ENCODE results near the gene EEPD1.

EEPD1 gene

DNA sequence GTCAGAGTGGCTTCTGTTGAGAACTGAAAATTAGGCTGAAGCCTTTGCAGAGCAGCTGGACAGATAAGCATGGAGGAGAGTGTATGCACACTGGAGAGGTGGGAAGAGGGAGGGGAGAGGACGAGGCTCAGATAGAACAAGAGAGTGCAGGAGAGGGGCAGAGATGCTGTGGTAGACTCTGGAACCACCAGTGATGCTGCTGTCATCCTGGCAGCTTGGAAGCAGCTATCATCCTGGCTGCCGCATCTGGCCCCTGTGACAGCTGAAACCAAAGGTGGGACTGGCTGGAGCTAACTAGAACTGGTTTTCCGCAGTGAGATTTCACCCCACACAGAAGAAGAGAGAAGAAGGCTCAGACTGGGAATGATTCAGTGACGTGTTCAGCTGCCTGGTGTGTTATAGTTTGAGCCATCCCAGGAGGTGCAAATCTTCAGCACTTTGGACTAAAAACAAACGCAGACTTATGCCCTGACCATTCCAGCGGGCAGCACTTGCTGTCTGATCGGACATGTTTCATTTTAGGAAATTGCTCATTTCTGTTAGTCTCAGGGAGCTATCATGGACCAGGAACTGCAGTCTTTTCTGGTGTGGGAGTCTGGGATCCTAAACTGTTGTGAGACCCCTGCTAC is 38.4 kb downstream of the EEPD1 start:
- DNase-seq (ENCODE audit: low read depth), result no peak

DNA sequence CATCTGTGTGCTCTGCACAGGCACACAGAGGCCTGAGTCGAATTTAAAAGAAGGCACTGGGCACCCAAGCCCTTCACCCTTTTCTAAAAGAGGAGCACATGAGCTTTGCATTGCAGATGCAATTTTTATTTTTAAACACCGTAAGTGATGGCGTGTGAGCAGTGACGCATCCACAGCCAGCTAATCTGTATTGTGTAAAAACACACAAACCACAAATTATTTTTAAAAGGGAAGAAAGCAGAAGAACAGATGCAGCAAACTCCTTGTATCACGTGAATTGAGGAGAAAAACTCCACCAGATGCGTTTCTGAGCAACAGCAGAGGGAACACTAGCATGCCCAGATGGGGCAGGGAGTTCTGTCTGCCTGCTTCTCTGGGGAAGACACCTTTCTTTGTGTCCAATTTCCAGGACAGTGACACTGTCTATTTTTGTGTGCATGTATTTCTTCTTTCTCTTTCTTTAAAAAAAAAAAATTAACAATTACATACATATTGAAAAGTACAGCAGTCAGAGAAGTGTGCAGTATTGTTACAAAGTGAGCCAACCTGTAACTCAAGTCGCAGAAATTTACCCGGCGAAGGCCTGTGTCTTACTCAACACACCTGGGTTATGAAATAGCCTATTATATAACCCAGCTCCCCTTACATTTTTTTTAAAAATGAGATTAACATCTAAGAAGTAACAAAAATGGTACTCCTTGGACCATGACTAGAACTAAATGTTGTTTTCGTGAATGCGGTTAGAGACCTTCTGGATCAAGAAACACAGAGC is 39.2 kb downstream of the EEPD1 start:
- DNase-seq (ENCODE audit: low read depth), result no peak

DNA sequence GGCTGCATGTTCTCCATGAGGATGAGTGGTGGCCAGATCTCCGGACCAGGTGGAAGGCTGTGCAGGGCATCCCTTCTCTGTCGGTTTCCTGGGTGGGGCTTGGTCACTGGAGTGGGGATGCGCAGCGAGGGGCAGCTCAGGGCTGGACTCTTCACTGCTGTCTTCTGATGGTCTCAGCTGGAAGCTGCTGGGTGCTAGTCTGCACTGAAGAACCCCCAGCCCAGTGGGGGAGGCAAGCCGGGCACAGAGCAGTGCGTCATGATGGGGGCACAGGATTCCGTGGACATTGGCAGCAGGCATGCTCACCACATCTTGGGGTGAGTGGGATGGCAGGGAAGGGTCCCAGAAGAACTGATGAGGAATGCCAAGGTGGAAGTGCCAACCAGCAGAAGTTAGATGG is 39.8 kb downstream of the EEPD1 start:
- no peak for DNase-seq (ENCODE audit: low read depth)

DNA sequence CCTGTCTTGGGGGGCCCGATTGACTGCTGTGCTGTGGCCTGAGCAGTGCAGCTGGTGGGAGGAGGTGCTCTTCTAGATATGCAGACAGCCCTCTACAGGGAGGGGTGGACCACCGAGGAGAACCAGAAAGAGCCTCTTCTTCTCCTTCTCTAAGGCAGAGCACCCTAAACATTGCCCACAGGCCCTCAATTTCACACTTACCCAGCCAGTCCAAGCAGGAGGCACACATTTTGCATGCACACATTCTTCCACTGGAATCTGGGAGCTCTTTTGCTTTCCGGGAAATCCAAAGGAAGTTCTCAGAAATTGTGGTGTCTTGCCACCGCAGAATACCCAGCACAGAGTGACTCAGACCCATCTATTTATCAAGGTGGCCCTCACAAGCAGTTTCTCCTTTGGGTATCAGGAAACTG is 45.8 kb downstream of the EEPD1 start:
- no peak for DNase-seq (ENCODE audit: low read depth)

DNA sequence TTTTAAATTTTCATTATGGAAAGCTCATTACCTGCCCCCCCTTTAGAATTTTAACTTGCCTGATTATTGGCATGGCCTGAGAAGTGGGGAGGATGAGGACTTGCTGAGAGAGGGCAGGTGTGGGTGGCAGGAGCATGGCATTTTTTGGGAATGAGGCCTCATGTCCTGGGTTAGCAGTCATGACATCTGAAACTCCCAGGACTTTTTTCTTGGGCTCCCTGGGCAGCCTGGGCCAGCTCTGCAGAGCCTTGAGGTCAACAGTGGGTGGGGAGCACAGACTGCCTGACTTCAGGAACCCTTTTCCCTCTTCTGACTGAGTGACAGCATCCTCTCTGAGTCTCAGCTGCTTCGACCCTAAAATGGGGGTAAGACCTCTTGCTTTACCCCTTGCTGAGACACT is 46.3 kb downstream of the EEPD1 start:
- no peak for DNase-seq (ENCODE audit: low read depth)

DNA sequence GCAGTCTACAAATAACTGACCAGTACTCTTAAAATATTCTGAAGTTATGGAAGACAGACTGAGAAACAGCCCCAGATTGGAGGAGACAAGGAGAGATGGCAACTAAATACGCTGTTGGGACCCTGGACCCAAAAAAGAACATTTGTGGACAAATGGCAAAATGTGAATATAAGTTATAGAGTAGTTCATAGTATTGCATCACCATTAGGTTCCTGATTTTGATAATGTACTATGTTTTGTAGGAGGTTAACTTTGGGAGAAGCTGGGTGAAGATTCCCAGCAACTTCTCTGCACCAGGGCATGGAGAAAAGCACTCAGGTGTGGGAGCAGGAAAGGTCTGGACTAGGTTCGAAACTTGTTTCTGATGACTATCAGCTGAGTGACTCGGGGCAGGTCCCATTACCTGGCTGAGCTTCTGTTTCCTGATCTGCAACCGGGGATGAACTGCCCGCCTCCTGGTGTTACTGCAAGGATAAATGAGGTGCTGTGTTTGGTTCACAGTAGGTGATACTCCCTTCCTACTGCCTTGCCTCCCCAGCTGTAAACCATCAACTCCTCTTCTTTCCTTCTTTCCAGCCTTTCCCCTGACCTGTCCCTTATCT is 48.2 kb downstream of the EEPD1 start:
- DNase-seq (ENCODE audit: low read depth), result no peak

DNA sequence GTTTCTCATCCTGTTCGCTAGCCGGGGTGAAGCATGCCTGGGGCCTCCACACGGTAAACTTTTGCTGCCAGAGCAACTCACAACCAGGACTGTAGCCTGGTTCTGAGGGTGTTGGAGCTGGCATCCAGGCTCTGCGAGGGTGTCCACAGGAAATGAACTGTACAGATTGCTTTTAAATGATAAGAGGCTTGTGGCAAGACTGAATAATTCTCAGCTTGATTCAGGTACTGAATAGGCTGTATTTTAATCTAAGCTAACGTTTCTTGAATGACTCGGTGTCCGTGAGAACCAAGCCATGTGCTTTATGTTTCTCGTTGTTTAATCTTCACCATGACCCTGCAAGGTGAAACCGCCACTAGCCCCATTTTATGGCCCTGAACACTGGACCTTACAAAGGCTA is 49.3 kb downstream of the EEPD1 start:
- DNase-seq (ENCODE audit: low read depth), result no peak

DNA sequence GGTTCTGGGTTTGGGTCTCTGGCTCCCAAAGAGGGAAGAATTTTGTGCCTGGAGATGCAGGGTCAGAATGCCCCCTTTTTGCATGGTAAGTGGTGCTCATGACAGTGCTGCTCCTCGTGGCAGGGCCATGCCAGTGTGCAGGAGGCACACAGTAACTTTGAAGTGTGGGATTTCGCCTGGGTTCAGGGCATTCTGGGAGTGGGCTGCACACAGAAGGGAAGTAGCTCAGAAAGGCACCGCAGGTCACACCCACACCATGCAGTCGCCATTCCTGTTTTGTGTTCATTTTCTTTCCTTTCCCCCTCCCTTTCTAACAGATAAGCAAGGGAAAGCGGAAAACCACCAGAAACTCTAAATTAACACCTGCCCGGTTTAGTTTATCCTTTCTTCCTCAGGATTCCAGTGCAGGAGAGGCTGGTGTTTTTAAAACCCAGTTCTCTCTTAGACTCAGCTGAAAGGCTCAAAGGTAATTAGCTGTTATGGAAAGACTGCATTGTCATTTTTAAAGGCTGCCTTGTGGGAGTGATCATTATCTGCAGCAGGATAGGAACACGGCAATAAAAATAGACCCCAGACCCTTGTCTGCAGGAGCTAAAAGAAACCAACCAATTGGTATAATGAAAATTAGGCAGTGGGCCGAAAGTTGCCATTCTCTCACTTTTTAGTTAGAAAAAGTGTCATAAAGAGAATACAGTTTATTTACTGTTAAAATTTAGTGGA is 50.2 kb downstream of the EEPD1 start:
- DNase-seq (ENCODE audit: low read depth), result no peak

DNA sequence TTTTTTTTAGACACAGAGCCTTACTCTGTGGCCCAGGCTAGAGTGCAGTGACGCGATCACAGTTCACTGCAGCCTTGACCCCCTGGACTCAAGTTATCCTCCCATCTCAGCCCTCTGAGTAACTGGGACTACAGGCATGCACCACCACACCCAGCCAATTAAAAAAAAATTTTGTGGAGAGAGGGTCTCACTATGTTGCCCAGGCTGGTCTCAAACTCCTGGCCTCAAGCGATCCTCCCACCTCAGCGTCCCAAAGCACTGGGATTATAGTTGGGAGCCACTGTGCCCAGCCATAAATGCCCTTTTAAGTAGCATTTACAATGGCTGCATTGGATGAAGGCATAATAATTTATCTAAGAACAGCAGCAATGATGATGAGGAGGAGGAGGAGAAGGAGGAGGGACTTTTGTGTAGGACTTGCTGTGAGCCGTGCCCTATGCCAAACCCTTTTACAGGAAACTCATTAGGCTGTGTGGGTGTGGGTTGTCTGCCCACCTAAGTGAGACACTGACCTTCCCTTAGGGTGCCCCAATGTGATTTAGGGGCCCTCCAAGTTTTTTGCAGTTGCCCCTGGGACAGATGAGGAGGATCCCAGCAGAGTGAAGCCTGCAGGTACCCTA is 51.1 kb downstream of the EEPD1 start:
- no peak for DNase-seq (ENCODE audit: low read depth)

DNA sequence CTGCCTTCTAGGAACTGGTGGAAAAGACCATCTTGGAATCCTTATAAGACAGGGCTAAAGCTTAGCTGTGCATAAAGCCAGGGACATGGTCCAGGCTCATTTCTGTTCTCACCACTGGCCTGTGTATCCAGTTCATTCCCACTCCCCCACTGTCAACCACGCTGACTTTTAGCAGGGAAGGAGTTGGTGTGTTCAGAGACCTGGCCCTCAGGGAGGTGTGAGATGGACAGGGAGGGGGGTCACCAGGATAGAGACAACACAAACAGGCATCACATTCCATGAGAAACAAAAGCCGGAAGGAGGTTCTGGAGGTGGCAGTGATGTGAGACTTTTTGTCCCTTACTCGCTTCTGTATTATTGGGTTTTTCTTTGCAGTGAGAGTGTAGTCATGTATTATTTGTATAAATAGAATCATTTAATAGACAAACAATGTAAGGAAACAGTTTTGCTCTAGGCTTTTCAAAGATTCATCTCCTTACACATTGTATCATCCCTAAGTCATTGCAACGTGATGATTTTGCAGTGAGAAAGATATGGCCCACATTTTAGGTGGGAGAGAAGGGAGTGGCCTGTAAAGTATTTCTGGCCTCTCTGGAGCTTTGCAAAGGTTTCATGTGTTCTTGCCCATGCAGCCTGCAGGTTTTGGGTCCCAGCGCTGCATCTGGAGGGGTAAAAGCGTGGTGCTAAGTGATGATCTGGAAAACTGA is 52.0 kb downstream of the EEPD1 start:
- DNase-seq (ENCODE audit: low read depth), result no peak

DNA sequence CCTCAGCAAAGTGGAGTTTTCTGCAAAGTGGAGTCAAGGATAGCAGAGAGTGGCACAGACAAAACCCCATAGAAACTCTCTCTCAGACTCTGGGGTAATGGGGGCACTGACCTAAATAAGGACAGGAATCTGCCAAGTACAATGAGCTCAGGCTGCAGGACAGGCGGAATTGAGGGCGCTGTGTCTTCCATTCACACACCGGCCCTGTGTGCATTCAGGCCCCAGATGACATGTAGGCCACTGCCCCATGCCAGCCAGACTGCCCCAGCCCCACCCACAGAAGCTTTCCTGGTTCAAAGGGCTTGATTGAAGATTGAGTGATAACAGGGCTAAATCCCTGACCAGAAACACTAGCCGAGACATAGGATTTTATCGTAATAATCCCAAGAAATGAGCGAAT is 52.7 kb downstream of the EEPD1 start:
- no peak for DNase-seq (ENCODE audit: low read depth)

DNA sequence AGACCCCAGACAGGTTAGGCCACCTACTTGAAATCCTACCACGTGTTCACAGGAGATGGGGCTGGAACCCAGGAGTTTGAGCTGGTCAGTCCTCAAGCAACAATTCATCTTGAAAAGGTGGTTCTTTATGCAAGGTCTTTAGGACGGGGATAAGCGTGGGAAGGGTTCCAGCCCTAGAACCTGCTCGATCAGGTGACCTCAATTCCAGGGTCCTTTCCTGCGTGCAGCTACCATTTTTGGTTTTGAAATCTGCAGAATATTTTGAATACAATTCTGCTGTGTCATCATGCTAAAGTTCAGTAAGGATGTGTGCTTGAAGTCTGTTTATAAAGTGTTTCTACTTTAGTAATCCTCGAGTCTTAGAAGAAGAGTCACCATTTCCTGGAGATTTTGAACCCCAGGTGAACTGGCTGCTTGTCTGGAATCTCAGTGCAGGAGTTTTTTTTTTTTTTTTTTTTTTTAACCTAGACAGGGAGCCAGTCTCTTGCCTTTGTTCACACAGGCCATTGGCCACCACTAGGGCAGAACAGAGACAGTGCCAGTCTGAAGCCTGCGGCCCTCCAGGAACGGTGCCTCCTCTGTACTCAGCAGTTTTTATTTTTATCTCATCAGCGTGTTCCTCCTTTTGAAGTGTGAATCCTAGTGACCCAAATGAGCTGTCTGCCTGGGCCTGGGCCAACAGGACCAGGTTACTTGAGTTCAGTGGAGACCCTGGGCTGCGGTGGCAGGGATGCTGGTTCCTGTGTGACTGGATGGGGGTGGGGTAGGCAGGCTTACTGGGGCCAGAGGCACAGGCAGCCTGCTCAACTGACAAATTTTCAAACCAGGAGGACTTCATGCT is 54.6 kb downstream of the EEPD1 start:
- DNase-seq (ENCODE audit: low read depth), result no peak

DNA sequence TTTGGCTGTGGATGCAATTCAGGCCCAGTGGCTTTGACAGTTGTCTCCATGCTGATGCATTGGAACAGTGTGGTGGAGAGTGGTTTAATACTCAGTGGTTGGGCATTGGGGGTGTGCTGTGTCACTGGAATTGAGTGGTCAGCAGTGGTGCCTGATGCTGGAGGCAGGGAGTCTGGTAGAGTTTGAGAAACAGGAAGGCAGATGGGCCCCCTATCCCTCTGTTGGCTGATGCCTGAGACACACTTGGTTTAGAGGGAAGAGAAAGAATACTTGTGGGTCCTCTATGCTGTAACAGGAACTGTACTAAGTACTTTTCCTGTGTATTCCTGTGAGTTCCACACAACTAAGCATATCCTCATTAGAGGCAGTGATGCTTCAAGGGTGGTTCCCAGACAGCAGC is 55.4 kb downstream of the EEPD1 start:
- no peak for DNase-seq (ENCODE audit: low read depth)

DNA sequence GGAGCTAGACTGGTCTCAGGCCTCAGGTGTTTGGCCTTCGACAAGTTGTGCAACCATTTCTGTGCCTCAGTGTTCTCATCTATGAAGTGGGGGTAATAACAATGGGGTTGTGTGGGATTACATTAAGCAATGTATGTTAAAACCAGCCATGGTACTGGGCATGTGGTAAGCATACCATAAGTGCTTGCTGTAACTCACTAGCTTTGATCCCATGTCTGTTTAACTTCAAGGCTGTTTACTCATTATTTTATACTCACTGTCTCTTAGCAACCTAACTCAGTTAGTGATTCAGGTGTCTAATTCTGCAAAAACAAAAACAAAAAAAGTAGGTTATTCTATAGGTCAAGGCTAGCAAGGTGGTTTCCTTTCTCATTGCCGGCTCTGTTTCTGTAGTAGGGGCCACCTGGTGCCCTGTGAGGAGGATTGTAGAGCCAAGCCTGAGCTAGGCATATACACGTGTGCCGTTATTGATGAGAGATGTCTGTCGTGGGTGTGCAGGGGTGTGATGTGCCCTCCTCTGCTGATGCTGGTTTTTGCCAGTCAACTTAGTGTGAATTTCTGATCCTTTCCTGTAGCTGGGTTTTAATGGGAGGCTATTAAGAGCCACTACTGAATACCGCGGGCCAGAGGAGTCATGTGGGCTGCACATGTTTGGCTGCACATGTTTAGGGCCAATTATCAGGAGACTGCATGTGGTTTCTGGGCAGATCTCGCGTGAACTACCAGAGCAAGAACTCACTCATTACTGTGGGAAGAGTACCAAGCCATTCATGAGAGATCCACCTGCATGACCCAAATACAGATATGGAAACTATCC is 56.2 kb downstream of the EEPD1 start:
- no peak for DNase-seq (ENCODE audit: low read depth)

DNA sequence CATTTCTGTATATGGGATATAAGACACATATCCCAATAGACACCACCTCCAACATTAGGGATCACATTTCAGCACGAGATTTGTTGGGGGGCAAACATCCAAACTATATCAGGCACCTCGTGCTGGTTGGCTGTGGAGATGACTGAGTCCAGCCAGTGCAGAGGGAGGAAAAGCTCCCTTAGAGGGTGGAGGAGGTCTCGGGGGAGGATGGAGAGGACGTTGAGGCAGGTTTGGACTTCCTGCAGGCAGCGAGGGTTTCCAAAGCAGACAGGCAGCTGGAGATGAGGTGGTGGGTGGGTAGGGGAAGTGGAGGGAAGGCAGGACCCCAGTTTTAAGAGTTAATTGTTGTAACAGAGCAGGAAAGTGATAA is 56.7 kb downstream of the EEPD1 start:
- DNase-seq (ENCODE audit: low read depth), result no peak

DNA sequence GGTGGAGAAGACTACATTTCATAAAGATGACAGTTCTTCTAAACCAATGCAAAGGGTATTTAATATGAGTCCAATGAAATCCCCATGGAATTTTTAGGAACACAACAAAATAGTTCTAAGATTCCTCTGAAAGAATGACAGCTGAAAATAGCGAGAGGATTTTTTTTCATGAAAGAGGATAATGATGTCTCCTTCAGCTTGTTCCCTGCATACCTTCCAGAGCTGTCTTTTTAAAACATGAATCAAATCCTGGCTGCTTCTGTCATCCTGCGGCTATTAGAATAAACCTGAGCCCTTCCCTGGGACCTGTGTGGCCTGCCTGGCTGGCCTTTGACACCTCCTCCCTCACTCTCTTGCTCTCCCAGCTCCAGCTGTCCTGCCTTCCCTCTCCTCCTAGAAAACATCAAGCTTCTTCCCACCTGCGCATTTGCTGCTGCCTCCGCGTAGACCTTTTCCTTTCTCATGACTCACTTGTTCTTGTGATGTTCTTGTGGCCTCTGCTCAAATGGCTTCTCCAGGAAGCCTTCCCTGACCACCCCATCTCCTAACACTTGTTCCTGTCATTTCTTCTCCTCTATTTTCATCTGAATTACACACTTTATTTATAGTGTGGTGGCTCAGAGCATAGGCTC is 57.4 kb downstream of the EEPD1 start:
- no peak for DNase-seq (ENCODE audit: low read depth)

DNA sequence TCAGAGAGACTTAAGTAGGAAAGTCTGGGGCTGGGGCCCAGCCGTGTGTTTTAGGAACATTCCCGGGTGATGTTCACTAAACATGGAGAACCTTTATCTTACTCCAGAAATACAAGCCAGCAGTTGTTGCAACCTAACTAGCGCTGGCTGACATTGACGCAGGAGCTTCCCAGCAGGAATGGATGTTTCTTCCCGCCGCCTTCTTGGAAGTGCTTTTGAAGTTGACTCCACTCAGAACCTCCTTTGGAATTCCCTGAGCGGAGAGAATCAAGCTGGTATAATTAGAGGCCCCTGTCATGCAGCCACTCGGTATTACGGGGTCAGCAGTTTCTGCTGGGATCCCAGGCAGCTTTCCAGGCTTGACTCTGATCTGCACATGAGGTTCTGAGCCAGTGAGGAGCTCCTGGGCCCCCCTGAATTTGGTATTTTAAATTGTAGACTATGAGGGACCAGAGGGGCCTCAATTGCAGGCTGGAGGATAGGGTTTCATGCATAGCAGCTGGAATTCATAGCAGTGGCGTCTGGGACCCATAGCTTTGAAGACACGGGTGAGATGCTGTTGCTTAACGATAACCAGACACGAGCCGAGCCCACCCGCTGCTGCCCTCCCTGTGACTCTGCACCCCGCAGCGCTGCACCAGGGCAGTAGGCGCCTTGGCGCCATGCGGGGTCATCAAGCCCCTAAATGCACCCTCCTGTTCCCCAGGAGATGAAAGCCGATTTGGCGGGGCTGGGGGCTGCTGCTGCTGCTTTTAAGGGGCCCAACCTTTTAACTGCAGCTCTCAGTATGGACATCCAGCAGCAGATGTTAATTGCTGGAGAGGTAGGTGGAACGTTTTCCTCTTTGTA is 61.8 kb downstream of the EEPD1 start:
- DNase-seq (ENCODE audit: low read depth), result no peak

DNA sequence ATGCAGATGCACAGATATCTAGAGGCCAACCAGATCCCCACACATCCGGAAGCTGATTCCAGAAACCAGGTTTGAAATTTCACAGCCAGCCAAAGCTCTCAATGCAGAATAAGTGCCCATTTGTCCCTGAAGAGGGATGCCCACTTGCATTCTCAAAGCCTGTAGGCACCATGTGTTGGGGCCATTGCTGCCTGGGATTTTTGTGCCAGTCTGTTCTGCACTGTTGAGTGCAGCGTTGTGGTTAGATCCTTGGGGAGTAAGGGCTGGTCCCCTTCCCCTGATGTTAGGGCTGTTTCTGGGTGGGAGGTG is 62.4 kb downstream of the EEPD1 start:
- no peak for DNase-seq (ENCODE audit: low read depth)
